Measurements from ENCODE around the gene ZNF558. TPM values are rescaled to one million over a fixed set of nuclear protein-coding genes. Genes with fewer than 3 reads are reported as not detected.

The ZNF558 gene
- total and polyA plus RNA-seq, 2 of the 8 experiments (the other 6 are each of a cell fraction or from before 2014, with no cell fraction given), result 4.3 to 14.3 TPM

DNA sequence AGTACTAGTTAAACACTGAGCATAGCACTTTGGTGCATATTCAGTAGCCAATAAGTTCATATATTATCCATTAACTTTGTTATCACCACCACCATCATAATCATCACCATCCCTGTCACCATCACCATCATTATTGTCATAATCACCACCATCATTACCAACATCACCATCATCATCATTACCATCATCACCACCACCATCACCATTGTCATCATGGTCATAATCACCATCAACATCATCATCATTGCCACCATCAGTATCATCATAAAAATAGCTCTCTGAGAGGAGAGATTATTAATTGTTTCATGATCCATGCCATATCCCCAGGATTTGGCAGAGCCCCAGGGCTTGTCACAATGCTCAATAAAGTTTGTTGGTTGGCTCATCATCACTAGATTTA lies 49.4 kb upstream of the ZNF558 start:
- Histone ChIP-seq H4K20me1 (replicated peaks in 1 of 2; ENCODE audit: control insufficient read depth in 1 of 2, insufficient read depth in 2 of 2, low read length in 2 of 2) (peaks cover 0 to 2% of the 10 kb centered on the region in 2 experiments), H2BK20ac (ENCODE audit: low read length) (no peak overlapping the region), H2AFZ (ENCODE audit: low read length) (no peak overlapping the region), H2BK15ac (ENCODE audit: low read length) (no peak overlapping the region), H4K8ac (ENCODE audit: extremely low read depth, insufficient read depth, low read length) (no peak overlapping the region), H3K79me1 (ENCODE audit: low read depth, low read length) (no peaks in the 10 kb centered on the region), H3K79me2 (ENCODE audit: control insufficient read depth in 1 of 2, insufficient read depth in 2 of 2, low read length in 2 of 2) (no peaks in the 10 kb centered on the region), H3K23me2 (ENCODE audit: low read depth, low read length) (peaks cover 3% of the 10 kb centered on the region; the same call in 1 of the 2 replicates), H3K27me3 (replicated peaks in 1 of 4; ENCODE audit: control insufficient read depth in 3 of 4, extremely low read depth in 1 of 4, insufficient read depth in 3 of 4, low read length in 3 of 4) (no peaks in the 10 kb centered on the region), H3K9me3 (ENCODE audit: insufficient read depth in 2 of 2, low read depth in 1 of 2, low read length in 1 of 2) (peaks cover 66 to 87% of the 10 kb centered on the region in 2 experiments), H3K4ac (replicated peaks; ENCODE audit: insufficient read length, low read depth, low read length) (no peak overlapping the region), H2BK120ac (replicated peaks; ENCODE audit: low read depth, low read length) (no peak overlapping the region), H2BK12ac (ENCODE audit: low read depth, low read length) (no peak overlapping the region), H3K14ac (ENCODE audit: insufficient read length) (no peak overlapping the region), H3K23ac (ENCODE audit: insufficient read length) (no peak overlapping the region), H3K9ac (replicated peaks in 1 of 4; ENCODE audit: extremely low read depth in 1 of 4, low read depth in 3 of 4, low read length in 3 of 4) (no peak overlapping the region), H4K91ac (replicated peaks; ENCODE audit: insufficient read length, low read length) (no peak overlapping the region), H4K5ac (ENCODE audit: insufficient read length, low read depth, low read length) (no peak overlapping the region), H3K4me1 (replicated peaks in 1 of 4; ENCODE audit: control insufficient read depth in 3 of 4, insufficient read depth in 4 of 4, low read length in 3 of 4) (no peaks in the 10 kb centered on the region), H2BK5ac (ENCODE audit: low read depth, low read length) (no peak overlapping the region), H3K4me3 (ENCODE audit: extremely low read depth in 1 of 4, insufficient read depth in 2 of 4, low read depth in 3 of 4, low read length in 4 of 4) (no peak overlapping the region), H2AK5ac (ENCODE audit: low read depth, low read length) (no peak overlapping the region), H3K27ac (ENCODE audit: low read depth, low read length) (no peak overlapping the region), H3K36me3 (ENCODE audit: control insufficient read depth in 2 of 4, insufficient read depth in 4 of 4, low read length in 3 of 4) (peaks cover 0 to 3% (median 0%) of the 10 kb centered on the region in 4 experiments; a peak in 1 of 8 replicates), H3K56ac (replicated peaks; ENCODE audit: insufficient read length, low read depth, low read length) (no peak overlapping the region), H3K4me2 (ENCODE audit: insufficient read depth in 1 of 2, low read depth in 2 of 2, low read length in 2 of 2) (no peak overlapping the region), H3K18ac (ENCODE audit: extremely low read depth, low read length) (no peak overlapping the region)
- POLR2A ChIA-PET (ENCODE audit: partially characterized antibody), result no interaction called here
- CTCF ChIA-PET (ENCODE audit: partially characterized antibody), result no interaction called here
- FAIRE-seq, result no peak
- DNase-seq (ENCODE audit: low read depth in 1 of 2, low spot score in 2 of 2), result no peak
- no peak for TF ChIP-seq TBP (IDR thresholded peaks at IDR 0.05; ENCODE audit: low read depth, low read length)
- no peak for TF ChIP-seq JUND (IDR thresholded peaks at IDR 0.05; ENCODE audit: low read length)
- TF ChIP-seq, protein P1, sequence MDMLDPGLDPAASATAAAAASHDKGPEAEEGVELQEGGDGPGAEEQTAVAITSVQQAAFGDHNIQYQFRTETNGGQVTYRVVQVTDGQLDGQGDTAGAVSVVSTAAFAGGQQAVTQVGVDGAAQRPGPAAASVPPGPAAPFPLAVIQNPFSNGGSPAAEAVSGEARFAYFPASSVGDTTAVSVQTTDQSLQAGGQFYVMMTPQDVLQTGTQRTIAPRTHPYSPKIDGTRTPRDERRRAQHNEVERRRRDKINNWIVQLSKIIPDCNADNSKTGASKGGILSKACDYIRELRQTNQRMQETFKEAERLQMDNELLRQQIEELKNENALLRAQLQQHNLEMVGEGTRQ (IDR thresholded peaks at IDR 0.05; ENCODE audit: low read length), result no peak
- no peak for TF ChIP-seq ASH2L (IDR thresholded peaks at IDR 0.05; ENCODE audit: low read length)
- no peak for TF ChIP-seq RFX5 (IDR thresholded peaks at IDR 0.05; ENCODE audit: borderline replicate concordance, low read depth, low read length)
- no peak for TF ChIP-seq SP1 (IDR thresholded peaks at IDR 0.05; ENCODE audit: low read depth, low read length)
- TF ChIP-seq POLR2AphosphoS5 (IDR thresholded peaks at IDR 0.05; ENCODE audit: low read depth, low read length), result no peak
- TF ChIP-seq SAP30 (IDR thresholded peaks at IDR 0.05; ENCODE audit: insufficient read depth, insufficient replicate concordance, low read length), result no peak
- no peak for TF ChIP-seq SP2 (IDR thresholded peaks at IDR 0.05; ENCODE audit: low read length)
- TF ChIP-seq CREB1 (IDR thresholded peaks at IDR 0.05), result no peak
- TF ChIP-seq, protein P2, sequence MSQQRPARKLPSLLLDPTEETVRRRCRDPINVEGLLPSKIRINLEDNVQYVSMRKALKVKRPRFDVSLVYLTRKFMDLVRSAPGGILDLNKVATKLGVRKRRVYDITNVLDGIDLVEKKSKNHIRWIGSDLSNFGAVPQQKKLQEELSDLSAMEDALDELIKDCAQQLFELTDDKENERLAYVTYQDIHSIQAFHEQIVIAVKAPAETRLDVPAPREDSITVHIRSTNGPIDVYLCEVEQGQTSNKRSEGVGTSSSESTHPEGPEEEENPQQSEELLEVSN (IDR thresholded peaks at IDR 0.05), result no peak
- TF ChIP-seq CBX8 (IDR thresholded peaks at IDR 0.05; ENCODE audit: borderline replicate concordance, low read depth, low read length), result no peak
